Testis (tissue), 5 donors: ENCODE data around the gene LGALS9C. TPM values are rescaled to one million over a fixed set of nuclear protein-coding genes. Genes with fewer than 3 reads are reported as not detected.
"Not testable (repeated sequence)": the region's sequence is repeated elsewhere in the genome, so short reads cannot be mapped to it uniquely, and the experiment has no call there.

Experiments
- DNase-seq: peaks from one replicate; pipeline ENCODE4 v3.0.0-alpha.2; 2019
- H3K27ac ChIP-seq, 2 donors: fragments of 200-600 bp; sonication (generic); one replicate each; pipeline ENCODE4 v1.5.1; 2019
- H3K27me3 ChIP-seq: fragments of 200-600 bp; sonication (generic); one replicate; pipeline ENCODE4 v1.5.1; 2019
- H3K36me3 ChIP-seq: fragments of 200-600 bp; sonication (generic); one replicate; pipeline ENCODE4 v1.5.1; 2017; ENCODE audit warnings: low read depth; ENCODE audit errors: missing control alignments
- H3K4me1 ChIP-seq: fragments of 200-600 bp; sonication (generic); one replicate; pipeline ENCODE4 v1.5.1; 2019
- H3K4me3 ChIP-seq, 2 donors: fragments of 200-600 bp; sonication (generic); one replicate each; pipeline ENCODE4 v1.5.1; 2017 to 2019
- H3K9me3 ChIP-seq: fragments of 200-600 bp; sonication (generic); one replicate; pipeline ENCODE4 v1.5.1; 2017
- WGBS, 2 donors: methylation state at CpG; one replicate each; pipeline ENCODE4 v1.1.5; 2018; 5-methylcytosine and 5-hydroxymethylcytosine counted together
- intact Hi-C: fragments of 100-400 bp; cut with DNase I; formaldehyde crosslinking; loops from one replicate; pipeline ENCODE4 v1.15.1; 2023; ENCODE audit warnings: low total_unique reads
- long read RNA-seq, 2 donors: transcript quantifications; one replicate each; lab custom pipeline, GENCODE V29; 2026
- polyA plus RNA-seq: library from polyadenylated mRNA; stranded (reverse); fragments of 350-450 nt; fragmentation: Illumina TruSeq; extraction: RNeasy Lipid Tissue Mini Kit (QIAGEN cat#74804); gene quantifications from one replicate; pipeline ENCODE4 v1.2.3, GENCODE V29; 2014; ENCODE audit warnings: low read depth, low replicate concordance; ENCODE audit not compliant: insufficient read depth
- total RNA-seq, 2 donors: library from RNA; depleted of rRNA; stranded (reverse); fragments of >200 nt; gene quantifications; one replicate each; pipeline ENCODE4 v1.2.3, GENCODE V29; 2016

Gene LGALS9C
- total RNA-seq = under 1 TPM in 1 of 2 donors, not detected in 1; 0.56 TPM
- polyA plus RNA-seq = 1.2 TPM
- long read RNA-seq, donor 1 = 0 reads
- long read RNA-seq, donor 2 = 0 reads

DNA sequence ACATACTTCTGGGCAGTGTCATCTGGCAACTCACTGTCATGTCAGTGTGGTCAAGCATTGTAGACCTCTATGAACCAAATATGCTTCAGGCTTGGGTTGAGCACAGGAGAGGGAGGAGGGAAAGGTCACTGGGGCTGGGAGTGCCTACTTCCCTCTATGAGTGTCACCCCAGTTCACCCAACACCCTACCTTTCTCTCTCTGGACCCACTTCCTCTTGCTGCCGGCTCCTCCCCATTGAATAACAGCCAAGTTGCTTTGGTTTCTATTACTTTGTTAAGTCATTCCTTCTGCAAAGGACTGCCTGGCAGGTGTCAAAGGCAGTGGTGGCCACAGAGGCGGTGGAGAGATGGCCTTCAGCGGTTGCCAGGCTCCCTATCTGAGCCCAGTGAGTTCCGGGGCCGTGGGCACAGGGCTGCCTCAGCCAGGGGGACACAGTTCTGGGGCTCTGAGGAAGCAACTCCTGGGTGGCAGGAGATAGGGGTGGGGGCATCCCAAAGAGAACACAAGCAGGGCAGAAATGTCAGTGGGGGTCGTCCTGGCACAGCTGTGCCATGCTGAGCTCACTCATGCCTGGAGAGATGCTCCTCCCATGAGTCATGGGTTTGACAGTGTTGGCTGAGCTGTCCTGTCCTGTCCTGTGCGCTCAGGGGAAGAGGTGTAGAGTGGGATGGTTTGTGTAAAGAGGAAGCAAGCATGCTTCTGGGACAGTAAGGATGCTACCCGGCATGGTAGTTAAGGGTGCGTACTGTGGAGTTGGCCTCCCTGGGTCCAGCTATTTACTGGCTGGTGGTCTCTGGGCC, at the start of gene LGALS9C:
LGALS9C (plus strand) TSS at position 282 of the 801 bp plus-strand sequence; CDS start at position 348, 66 bp downstream.
- H3K27ac ChIP-seq, H3K27me3 ChIP-seq, H3K36me3 ChIP-seq, H3K4me1 ChIP-seq, intact Hi-C loops, DNase-seq, H3K4me3 ChIP-seq, H3K9me3 ChIP-seq: not testable (repeated sequence)
- WGBS, 2 donors = 72% methylated on average over 6 of the region's 9 CpGs; no CpG with 5 or more reads in 1 of the 2 donors

DNA sequence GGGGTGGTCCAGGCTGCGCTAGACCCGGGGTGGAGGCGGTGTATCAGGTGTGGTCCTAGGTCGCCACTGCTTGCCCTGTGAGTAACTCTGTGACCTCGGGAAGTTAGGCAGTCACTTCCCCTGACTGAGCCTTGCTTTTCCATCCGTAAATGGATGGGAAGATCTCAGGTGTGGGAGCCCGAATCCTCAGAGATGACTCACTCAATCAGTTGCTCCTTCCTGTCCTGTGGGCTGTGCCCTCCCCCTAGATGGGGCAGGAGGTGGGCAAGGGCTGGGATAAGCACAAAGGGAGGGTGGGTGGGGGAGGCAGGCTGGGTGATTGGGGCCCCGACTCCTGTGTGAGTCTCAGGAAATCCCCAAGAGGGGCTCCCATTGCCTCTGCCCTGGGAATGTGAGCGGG, 44.4 kb upstream of the LGALS9C start:
- no CpG with 5 or more reads among the region's 9 CpGs for WGBS, 2 donors
- H3K27me3 ChIP-seq, H3K36me3 ChIP-seq, intact Hi-C loops, H3K4me1 ChIP-seq, H3K9me3 ChIP-seq, H3K27ac ChIP-seq, DNase-seq, H3K4me3 ChIP-seq: not testable (repeated sequence)

DNA sequence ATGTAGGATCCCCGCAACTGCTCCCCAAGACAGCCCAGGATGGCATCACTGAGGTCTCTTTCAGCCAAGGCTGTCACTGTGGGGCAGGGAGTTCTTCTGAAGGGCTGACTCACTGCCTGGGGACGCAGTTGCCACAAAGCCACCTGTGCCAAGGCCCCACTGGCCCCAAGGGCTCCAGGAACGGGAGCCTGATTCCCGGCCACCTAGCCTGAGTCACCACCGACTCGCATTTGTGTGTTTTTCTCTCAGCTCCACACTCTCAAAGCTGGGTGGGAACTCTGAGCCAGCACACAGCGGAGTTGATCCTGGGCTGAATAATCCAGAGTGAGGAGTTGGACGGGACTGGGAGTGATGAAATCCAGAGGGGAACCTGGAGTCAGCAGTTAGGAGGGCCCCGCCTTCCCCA, 37.1 kb upstream of the LGALS9C start:
- intact Hi-C loops = not testable (repeated sequence)

DNA sequence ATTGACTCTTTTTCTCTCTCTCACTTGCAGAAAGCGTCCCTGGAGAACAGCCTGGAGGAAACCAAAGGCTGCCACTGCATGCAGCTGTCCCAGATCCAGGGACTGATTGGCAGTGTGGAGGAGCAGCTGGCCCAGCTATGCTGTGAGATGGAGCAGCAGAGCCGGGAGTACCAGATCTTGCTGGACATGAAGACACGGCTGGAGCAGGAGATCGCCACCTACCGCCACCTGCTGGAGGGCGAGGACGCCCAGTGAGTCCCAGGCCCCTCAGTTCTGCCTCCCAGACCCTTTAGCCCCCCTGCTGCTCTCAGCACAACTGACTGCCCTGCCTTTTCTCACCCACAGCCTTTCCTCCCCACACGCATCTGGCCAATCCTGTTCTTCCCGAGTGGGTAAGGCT, 34.5 kb upstream of the LGALS9C start:
- H3K4me3 ChIP-seq, H3K9me3 ChIP-seq, H3K36me3 ChIP-seq, H3K27ac ChIP-seq, H3K4me1 ChIP-seq, H3K27me3 ChIP-seq, intact Hi-C loops: not testable (repeated sequence)
- WGBS, 2 donors = no CpG with 5 or more reads among the region's 9 CpGs
- peak; percentile 59 for DNase-seq

More for the DNA sequence above, 37.1 kb upstream of the LGALS9C start:
- H3K27me3 ChIP-seq, DNase-seq, H3K4me3 ChIP-seq, H3K36me3 ChIP-seq, H3K4me1 ChIP-seq, H3K27ac ChIP-seq, H3K9me3 ChIP-seq: not testable (repeated sequence)
- no CpG with 5 or more reads among the region's 9 CpGs for WGBS, 2 donors

DNA sequence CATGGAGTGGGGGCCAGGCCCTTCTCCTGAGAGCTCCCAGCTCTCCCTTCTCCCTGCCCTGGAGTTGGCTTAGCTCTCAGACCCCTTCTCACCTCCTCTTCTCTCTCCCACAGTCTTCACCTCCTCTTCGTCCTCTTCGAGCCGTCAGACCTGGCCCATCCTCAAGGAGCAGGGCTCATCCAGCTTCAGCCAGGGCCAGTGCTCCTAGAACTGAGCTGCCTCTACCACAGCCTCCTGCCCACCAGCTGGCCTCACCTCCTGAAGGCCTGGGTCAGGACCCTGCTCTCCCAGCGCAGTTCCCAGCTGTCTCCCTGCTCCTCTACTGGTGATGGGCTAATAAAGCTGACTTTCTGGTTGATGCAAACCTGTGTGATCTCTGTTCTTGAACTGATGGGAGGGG, 34.1 kb upstream of the LGALS9C start:
- H3K4me3 ChIP-seq, intact Hi-C loops, H3K4me1 ChIP-seq, DNase-seq, H3K27ac ChIP-seq, H3K27me3 ChIP-seq, H3K9me3 ChIP-seq, H3K36me3 ChIP-seq: not testable (repeated sequence)
- no CpG with 5 or more reads among the region's 4 CpGs for WGBS, 2 donors

DNA sequence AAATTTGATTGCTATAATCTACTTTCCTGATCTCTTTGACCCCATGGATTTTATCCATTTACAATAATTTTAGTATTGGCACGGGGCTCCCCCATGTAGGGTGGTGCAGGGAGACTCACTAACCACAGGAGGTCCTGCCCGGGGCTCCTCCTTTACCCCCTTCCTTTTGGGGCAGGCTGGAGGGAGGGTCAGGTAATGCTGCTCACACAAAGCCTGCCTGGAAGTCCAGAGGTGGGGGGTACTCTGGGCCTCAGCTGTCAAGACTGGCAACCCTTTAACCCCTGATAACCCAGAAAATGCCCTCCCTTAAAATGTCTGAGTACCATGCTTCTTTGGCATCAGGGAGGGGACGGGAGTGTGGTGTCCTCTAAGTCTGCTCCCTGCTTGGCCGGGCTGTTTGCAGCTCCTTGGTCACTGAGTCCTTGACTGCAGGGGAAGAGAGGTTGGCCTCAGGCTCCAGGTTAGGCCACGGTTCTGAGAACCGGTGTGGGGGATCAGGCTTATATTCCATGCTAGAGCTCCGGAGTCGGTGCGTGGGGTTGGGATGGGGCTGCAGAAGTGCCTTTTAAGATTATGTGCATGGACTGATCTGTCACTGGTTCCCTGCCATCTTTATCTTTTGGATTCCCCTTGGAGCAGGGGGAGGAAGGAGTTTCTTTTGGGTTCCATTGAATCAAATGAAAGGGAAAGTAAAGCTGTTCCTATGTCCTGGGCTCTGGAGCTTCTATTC, 28.9 kb upstream of the LGALS9C start:
- H3K4me3 ChIP-seq, DNase-seq, H3K4me1 ChIP-seq, H3K9me3 ChIP-seq, H3K27ac ChIP-seq, H3K27me3 ChIP-seq, H3K36me3 ChIP-seq, intact Hi-C loops: not testable (repeated sequence)
- no CpG with 5 or more reads among the region's 9 CpGs for WGBS, 2 donors

DNA sequence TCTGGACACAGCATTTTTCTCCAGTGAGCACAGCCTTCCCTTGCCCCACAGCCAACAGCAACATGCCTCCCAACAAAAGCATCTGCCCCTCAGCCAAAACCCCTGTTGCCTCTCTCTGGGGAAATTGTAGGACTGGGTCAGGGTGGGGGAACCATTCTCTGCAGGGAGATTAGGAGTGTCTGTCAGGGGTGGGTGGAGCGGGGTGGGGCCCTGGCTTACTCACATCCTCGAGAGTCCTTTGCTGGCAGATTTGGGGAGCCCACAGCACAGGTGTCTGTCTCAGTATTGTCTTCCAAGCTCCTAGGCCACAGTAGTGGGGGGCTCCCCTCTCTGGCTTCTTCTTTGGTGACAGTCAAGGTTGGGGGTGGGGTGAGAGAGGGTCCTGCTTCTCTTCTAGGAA, 28.3 kb upstream of the LGALS9C start:
- intact Hi-C loops, H3K9me3 ChIP-seq, H3K4me1 ChIP-seq, H3K27ac ChIP-seq, H3K27me3 ChIP-seq, DNase-seq, H3K4me3 ChIP-seq, H3K36me3 ChIP-seq: not testable (repeated sequence)
- WGBS, 2 donors = no CpG with 5 or more reads among the region's 2 CpGs

DNA sequence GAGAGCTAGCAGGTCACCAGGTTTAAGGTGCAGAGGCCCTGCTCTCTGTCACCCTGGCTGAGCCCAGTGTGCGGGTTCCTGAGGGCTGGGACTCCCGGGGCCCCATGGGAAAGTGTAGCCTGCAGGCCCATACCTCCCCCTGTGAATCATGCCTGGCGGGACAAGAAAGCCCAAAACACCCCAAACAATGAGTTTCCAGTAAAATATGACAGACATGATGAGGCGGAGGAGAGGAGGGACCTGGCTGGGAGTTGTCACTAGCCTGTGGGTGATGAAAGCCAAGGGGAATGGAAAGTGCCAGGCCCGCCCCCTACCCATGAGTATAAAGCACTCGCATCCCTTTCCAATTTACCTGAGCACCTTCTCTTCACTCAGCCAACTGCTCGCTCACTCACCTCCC, 26.8 kb upstream of the LGALS9C start:
- DNase-seq, H3K36me3 ChIP-seq, H3K4me1 ChIP-seq, H3K27ac ChIP-seq, H3K9me3 ChIP-seq, H3K27me3 ChIP-seq, H3K4me3 ChIP-seq, intact Hi-C loops: not testable (repeated sequence)
- WGBS, 2 donors = 87% methylated on average over 4 of the region's 7 CpGs; no CpG with 5 or more reads in 1 of the 2 donors

DNA sequence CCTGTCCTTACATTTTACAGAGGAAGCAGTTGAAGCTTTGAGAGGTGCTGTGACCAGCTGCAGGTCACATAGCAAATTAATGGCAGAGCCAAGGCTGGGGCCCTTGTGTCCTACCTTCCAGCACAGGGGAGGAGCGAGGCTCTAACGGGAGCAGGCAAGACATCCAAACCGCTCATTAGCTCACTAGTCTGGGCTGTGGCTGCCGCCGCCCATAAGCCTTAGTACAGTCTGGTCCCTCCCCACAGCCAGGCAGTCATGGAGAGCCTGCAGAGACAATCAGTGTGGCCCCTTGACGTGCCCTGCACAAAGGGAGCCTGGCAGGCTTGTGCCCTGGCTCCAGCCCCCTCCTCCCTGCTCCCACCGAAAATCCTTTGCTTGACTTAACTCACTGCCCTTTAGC, 25.6 kb upstream of the LGALS9C start:
- H3K36me3 ChIP-seq, H3K27ac ChIP-seq, DNase-seq, H3K9me3 ChIP-seq, H3K27me3 ChIP-seq, H3K4me1 ChIP-seq, H3K4me3 ChIP-seq, intact Hi-C loops: not testable (repeated sequence)
- WGBS, 2 donors = no CpG with 5 or more reads among the region's 7 CpGs

DNA sequence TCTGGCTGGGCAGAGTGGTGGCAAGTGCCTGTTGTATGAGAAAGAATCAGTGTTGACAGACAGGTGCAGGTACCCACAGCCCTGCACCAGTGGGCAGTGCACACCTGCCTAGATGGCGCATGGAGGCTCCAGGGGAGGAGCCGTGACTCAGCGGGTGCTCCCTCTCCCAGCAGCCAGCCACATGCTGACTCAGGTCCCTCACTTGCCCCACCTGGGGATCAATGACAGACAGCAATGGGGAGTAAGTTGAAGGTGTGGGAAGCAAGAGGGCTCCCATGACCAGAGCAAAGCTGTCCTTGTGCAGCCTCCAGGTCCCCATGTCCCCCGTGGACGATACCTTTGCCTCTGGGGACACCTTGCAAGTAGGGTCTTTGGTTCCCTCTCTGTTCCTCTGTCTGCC, 24.6 kb upstream of the LGALS9C start:
- H3K9me3 ChIP-seq, DNase-seq, H3K27me3 ChIP-seq, H3K4me1 ChIP-seq, H3K36me3 ChIP-seq, H3K27ac ChIP-seq, intact Hi-C loops, H3K4me3 ChIP-seq: not testable (repeated sequence)
- 84% methylated on average over 4 of the region's 5 CpGs; no CpG with 5 or more reads in 1 of the 2 donors for WGBS, 2 donors

DNA sequence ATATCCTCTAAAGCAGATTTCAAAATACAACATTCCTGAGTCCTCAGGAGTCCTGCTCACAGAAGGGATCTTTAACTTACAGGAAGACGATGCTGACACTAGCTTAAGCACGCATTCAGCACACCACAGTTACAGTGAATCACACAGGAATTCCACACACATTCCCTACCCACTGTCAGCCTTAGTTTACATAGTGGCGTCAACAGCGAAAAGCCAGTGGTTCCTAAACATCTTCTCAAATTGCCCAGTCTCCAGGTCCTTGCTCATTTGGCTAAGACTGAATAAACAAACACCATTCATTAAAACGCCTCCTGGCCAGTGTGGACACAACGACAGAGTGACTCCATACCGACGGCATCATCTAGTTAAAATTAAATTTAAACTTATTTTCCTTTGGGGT, 17.6 kb upstream of the LGALS9C start:
- H3K9me3 ChIP-seq, H3K36me3 ChIP-seq, intact Hi-C loops, H3K4me1 ChIP-seq, DNase-seq, H3K4me3 ChIP-seq, H3K27me3 ChIP-seq, H3K27ac ChIP-seq: not testable (repeated sequence)
- 32 to 38% methylated on average over 2 to 8 of the region's 8 CpGs for WGBS, 2 donors
